Keratinocyte (primary cell): Measurements from ENCODE around the gene SULT1C2. TPM values are rescaled to one million over a fixed set of nuclear protein-coding genes. Genes with fewer than 3 reads are reported as not detected.

Source experiments
- DNase-seq: peaks from one replicate; pipeline ENCODE4 v3.0.0-alpha.2; 2011; ENCODE audit warnings: low read depth, missing footprints, low spot score
- FAIRE-seq: peaks from 2 replicates; lab custom pipeline; 2011; peaks lifted over from hg19 to GRCh38; lab: Jason Lieb, UNC
- H2AFZ ChIP-seq: 2 replicates; pipeline ENCODE4 v1.6.0; 2012; ENCODE audit warnings: low read length, control low read depth, inconsistent platforms; ENCODE audit not compliant: control insufficient read depth
- H3K27ac ChIP-seq: 2 replicates; pipeline ENCODE4 v1.5.1; 2011; ENCODE audit warnings: low read length; ENCODE audit not compliant: control insufficient read depth, insufficient read depth
- H3K27me3 ChIP-seq: 3 replicates; pipeline ENCODE4 v1.6.0; 2011; ENCODE audit warnings: low read length; ENCODE audit not compliant: control insufficient read depth, insufficient read depth; ENCODE audit errors: extremely low read depth
- H3K36me3 ChIP-seq, 2 experiments: 2 replicates in 1 of 2; 3 replicates in 1 of 2; pipeline ENCODE4 v1.5.1; 2011; ENCODE audit warnings: low read length in 2 of 2, mild to moderate bottlenecking in 1 of 2; ENCODE audit not compliant: control insufficient read depth in 2 of 2, insufficient read depth in 2 of 2; ENCODE audit errors: extremely low read depth in 1 of 2
- H3K4me1 ChIP-seq: 3 replicates; pipeline ENCODE4 v1.5.1; 2011; ENCODE audit warnings: low read length; ENCODE audit not compliant: control insufficient read depth, insufficient read depth; ENCODE audit errors: extremely low read depth
- H3K4me2 ChIP-seq: 3 replicates; pipeline ENCODE4 v1.6.0; 2011; ENCODE audit warnings: low read depth, low read length; ENCODE audit not compliant: control insufficient read depth, insufficient read depth; ENCODE audit errors: extremely low read depth
- H3K4me3 ChIP-seq, 3 experiments: fragments of 200-600 bp in 1 of 3; sonication (generic) in 1 of 3; 2 replicates in 2 of 3; 3 replicates in 1 of 3; pipeline ENCODE4 v1.5.1; 2011 to 2016; ENCODE audit warnings: low read length in 3 of 3, mild to moderate bottlenecking in 3 of 3, control low read depth in 2 of 3, inconsistent platforms in 1 of 3, low read depth in 1 of 3, mixed read lengths in 1 of 3, mixed run types in 1 of 3, moderate library complexity in 1 of 3; ENCODE audit not compliant: control insufficient read depth in 2 of 3, insufficient read depth in 2 of 3; ENCODE audit errors: extremely low read depth in 1 of 3
- H3K79me2 ChIP-seq: 2 replicates; pipeline ENCODE4 v1.6.0; 2012; ENCODE audit warnings: low read length; ENCODE audit not compliant: control insufficient read depth, insufficient read depth
- H3K9ac ChIP-seq: 3 replicates; pipeline ENCODE4 v1.6.0; 2011; ENCODE audit warnings: low read length; ENCODE audit not compliant: control insufficient read depth, insufficient read depth; ENCODE audit errors: extremely low read depth
- H3K9me1 ChIP-seq: 3 replicates; pipeline ENCODE4 v1.6.0; 2011; ENCODE audit warnings: low read length; ENCODE audit not compliant: control insufficient read depth, insufficient read depth; ENCODE audit errors: extremely low read depth
- H3K9me3 ChIP-seq: 2 replicates; pipeline ENCODE4 v1.5.1; 2012; ENCODE audit warnings: low read depth, low read length; ENCODE audit not compliant: control insufficient read depth
- H4K20me1 ChIP-seq: 3 replicates; pipeline ENCODE4 v1.6.0; 2011; ENCODE audit warnings: low read length; ENCODE audit not compliant: control insufficient read depth, insufficient read depth; ENCODE audit errors: extremely low read depth
- CTCF ChIP-seq, 3 experiments: IDR thresholded peaks in 1 of 3; conservative IDR thresholded peaks in 1 of 3; optimal IDR thresholded peaks in 1 of 3; 2 replicates in 2 of 3; 3 replicates in 1 of 3; pipeline versions ENCODE3 to v1.5.1; 2011; ENCODE audit warnings: low read length in 3 of 3, mild to moderate bottlenecking in 3 of 3, moderate library complexity in 2 of 3, control low read depth in 1 of 3, inconsistent platforms in 1 of 3; ENCODE audit not compliant: insufficient read depth in 2 of 3; ENCODE audit errors: extremely low read depth in 1 of 3
- EZH2 ChIP-seq: IDR thresholded peaks from one replicate; pipeline ENCODE4 v1.6.1; 2012; ENCODE audit warnings: inconsistent platforms, mild to moderate bottlenecking, low read length, moderate library complexity
- dilution Hi-C: fragments of 300-500 bp; cut with MboI; formaldehyde crosslinking; loops from one replicate; pipeline ENCODE4 v1.7.0; 2020; ENCODE audit warnings: low sequenced_read_pairs; ENCODE audit not compliant: extremely low pct_ligation_motif_present
- polyA plus RNA-seq, 5 experiments: library from polyadenylated mRNA; depleted of rRNA in 3 of 5; stranded (reverse) in 3 of 5; stranded (forward) in 1 of 5; unstranded in 1 of 5; fragments of >200 nt; gene quantifications; 1 replicate in 1 of 5; 2 replicates in 3 of 5; 3 replicates in 1 of 5; pipeline versions ENCODE4 v1.2.1 to v1.2.3, GENCODE V29; 2011 to 2012; ENCODE audit warnings: missing spikeins in 2 of 5, low read depth in 1 of 5, low replicate concordance in 1 of 5

Gene SULT1C2
- polyA plus RNA-seq, 1 donor (not counting 4 experiments of a cell fraction or from before 2014, with no cell fraction given), result not detected

GRCh38 chr2:108262036-108262435 is 26.7 kb upstream of the SULT1C2 start:
- no peaks in the 10 kb centered on the region for H3K9me1 ChIP-seq
- no peaks in the 10 kb centered on the region for H3K36me3 ChIP-seq
- no peak overlapping the region for H3K4me2 ChIP-seq
- H3K4me3 ChIP-seq, result no peak overlapping the region
- H3K4me1 ChIP-seq, result peaks cover under 1% of the 10 kb centered on the region
- dilution Hi-C loops, result no loop called here
- DNase-seq, result no peak
- H3K9me3 ChIP-seq, result no peaks in the 10 kb centered on the region
- H3K79me2 ChIP-seq, result no peaks in the 10 kb centered on the region
- FAIRE-seq, result no peak
- TF ChIP-seq EZH2 (no peak), CTCF (optimal IDR thresholded peaks at IDR 0.05 in 1 of 3, IDR thresholded peaks at IDR 0.05 in 1 of 3, conservative IDR thresholded peaks at IDR 0.05 in 1 of 3; ENCODE audit: extremely low read depth in 1 of 3, insufficient read depth in 2 of 3, low read length in 3 of 3) (no peak)
- no peak overlapping the region for H3K27ac ChIP-seq
- no peak overlapping the region for H3K9ac ChIP-seq
- H4K20me1 ChIP-seq, result no peaks in the 10 kb centered on the region
- H3K27me3 ChIP-seq, result no peaks in the 10 kb centered on the region
- H2AFZ ChIP-seq, result no peak overlapping the region

DNA sequence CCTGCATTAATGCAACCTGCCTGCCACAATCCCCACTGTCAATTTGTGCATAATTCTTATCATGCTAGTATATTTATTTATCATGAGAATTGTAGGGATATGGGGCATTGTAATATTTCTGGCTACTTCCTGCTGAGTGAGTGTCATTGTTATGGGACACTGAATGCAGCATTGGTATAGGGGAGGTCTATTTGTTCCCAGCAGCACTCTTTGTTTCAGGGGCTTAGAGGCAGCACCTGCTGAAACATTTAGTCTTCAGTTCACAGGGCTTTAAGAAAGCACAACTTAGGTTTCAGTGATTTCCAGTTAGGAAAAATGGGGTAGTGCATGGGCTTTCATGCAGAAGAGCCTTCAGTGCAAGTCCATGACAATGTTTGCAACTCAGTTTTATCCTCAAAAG is 25.3 kb upstream of the SULT1C2 start:
- FAIRE-seq (no peak), DNase-seq (no peak)
- H3K9me1 ChIP-seq, result no peaks in the 10 kb centered on the region
- H3K27me3 ChIP-seq, result no peaks in the 10 kb centered on the region
- H3K4me1 ChIP-seq, result peaks cover 14% of the 10 kb centered on the region
- no peak overlapping the region for H3K27ac ChIP-seq
- no peaks in the 10 kb centered on the region for H3K79me2 ChIP-seq
- no peaks in the 10 kb centered on the region for H3K36me3 ChIP-seq
- no peak overlapping the region for H3K4me2 ChIP-seq
- H3K9me3 ChIP-seq, result no peaks in the 10 kb centered on the region
- dilution Hi-C loops, result no loop called here
- H3K9ac ChIP-seq, result no peak overlapping the region
- no peak overlapping the region for H3K4me3 ChIP-seq
- TF ChIP-seq CTCF (optimal IDR thresholded peaks at IDR 0.05 in 1 of 3, IDR thresholded peaks at IDR 0.05 in 1 of 3, conservative IDR thresholded peaks at IDR 0.05 in 1 of 3; ENCODE audit: extremely low read depth in 1 of 3, insufficient read depth in 2 of 3, low read length in 3 of 3) (no peak), EZH2 (no peak)
- no peak overlapping the region for H2AFZ ChIP-seq
- no peaks in the 10 kb centered on the region for H4K20me1 ChIP-seq
